GM19395 (cell line): ENCODE measurements around the gene TNFAIP1.
"Not testable (repeated sequence)": the region's sequence is repeated elsewhere in the genome, so short reads cannot be mapped to it uniquely, and the experiment has no call there.

Source experiments
- ATAC-seq: cut with Tn5 transposase; IDR thresholded peaks from one replicate; pipeline ENCODE4 v1.9.1; 2021; ENCODE audit warnings: mild to moderate bottlenecking, moderate library complexity; ENCODE audit not compliant: unreplicated experiment

Gene TNFAIP1

GRCh38 chr17:28335201-28335958 lies at the start of gene TNFAIP1, which contains the start of gene IFT20:
Gene TNFAIP1 (plus strand): TSS chr17:28335761. CDS start chr17:28339522, 3,761 bp downstream.
Gene IFT20 (minus strand): TSS chr17:28335472. CDS start chr17:28331985, 3,487 bp downstream.
- ATAC-seq, result peak; percentile 93

- no peak for ATAC-seq
Observed at GRCh38 chr17:28285965-28286364, 49.6 kb upstream of the TNFAIP1 start.

DNA sequence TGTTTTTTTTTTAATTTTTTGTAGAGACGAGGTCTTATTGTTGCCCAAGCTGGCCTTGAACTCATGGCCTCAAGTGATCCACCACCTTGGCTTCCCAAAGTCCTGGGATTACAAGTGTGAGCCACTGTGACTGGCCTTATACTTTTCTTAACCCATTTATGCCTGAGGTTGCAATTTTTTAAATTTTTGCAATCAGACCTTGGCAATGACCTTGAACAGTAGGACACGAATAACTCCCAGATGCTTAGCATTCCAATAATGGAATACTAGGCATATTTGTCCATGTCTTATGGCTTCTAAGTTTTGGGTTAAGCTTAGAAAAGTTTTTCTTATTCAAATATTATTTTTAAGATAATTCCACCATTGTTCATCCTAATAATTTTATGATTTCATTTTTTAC lies 44.9 kb upstream of the TNFAIP1 start:
- ATAC-seq, result no peak

DNA sequence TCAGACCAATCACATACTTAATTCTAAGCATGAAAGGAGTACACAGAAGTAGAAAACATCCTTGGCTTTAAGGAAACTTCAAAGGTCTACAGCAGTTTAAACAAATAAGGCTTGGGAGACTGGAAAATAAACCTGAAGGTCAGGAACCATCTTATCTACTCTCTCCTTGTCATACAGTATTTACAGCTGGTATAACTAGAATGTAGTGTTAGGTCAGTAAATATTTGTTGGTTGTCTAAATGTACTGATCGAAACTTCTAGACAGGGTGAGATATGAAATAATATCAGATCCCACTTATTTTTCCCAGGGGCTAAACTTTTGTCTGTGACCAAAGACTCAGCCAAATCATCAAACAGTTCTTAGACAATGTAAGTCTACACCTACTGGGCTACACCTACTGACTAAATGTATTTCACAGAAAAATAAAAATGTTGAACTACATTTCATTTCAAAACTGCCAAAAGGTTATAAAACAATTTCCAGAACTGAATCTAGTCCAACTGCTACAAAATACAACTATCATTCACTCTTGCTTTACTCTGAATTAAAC lies 43.7 kb upstream of the TNFAIP1 start:
- ATAC-seq, result no peak

- ATAC-seq, result not testable (repeated sequence)
Observed at GRCh38 chr17:28292878-28293277, 42.7 kb upstream of the TNFAIP1 start.

GRCh38 chr17:28293994-28294393 lies 41.6 kb upstream of the TNFAIP1 start:
- ATAC-seq, result no peak

DNA sequence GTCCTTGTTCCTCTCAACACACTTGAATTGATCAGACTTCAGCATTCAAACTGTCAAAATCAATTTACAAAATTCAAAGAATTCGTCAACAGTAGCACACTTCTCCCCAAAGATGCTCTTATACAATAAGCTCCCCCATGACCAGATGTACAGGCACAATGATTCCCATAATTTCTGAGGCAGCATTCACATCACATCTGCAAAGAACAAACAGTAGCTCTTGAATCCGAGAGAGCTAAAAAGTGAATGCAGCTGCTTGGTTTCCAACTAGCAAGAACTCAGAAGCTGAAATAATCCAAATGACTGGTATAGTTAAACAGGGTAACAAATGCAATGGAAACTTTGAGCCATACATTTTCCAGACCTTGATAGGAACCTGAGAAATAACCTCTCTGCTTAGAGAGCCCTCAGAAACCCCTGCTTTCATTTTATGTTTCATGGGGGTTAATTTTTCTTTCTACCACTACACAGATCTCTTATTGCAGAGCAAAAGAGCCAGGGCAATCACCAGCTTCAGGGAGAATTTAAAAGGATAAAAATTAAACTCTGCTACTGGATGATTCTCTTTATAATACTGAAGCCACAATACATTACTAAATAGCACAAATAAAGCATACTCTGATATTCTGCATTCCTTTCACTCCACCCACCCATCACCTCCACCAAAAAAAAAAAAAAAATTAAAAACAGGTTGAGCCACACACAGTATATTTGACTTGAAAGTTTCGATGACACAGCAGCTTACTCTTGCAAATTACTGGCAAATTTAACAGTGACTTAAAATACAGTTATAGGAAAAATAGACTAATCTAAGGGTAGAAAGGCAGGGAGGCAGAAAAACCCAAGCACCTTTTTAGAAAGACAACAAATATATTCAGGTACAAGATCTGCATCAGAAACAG lies 39.6 kb upstream of the TNFAIP1 start:
- no peak for ATAC-seq

DNA sequence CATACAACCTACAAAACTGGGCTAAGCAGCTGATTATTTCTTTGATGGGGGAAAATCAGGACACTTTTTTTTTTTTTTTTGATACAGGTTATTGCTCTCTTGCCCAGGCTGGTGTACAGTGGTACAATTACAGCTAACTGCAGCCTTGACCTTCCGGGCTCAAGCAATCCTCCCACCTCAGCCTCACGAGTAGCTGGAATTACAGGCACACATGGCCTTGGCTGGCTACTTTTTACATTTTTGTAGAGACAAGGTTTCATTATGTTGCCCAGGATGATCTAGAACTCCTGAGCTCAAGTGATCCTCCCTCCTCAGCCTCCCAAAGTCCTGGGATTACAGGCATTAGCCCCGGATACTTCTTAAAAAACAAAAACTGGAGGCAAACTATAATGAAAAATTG lies 37.1 kb upstream of the TNFAIP1 start:
- ATAC-seq, result no peak

DNA sequence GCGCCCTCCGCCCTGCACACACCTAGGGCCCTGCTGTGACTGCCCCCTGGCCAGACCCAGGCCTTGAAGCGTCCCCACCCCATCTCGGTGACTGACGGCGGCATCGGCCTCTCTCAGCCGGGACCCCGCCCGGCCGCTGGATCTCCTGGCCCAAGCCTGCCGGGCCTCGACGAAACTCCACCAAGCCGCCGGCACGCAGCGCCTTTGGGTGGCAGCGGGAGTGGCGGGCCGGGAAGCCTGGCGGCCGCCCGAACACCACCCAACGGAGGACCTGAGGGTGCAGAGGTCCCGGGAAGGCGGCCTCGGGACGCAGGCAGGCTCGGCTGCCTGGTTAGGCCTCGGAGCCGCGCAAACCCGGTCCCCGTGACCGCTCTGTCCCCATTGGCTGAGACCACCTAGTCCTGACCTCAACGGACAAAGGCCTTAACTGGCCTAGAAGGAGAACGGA lies 28.6 kb upstream of the TNFAIP1 start:
- no peak for ATAC-seq

DNA sequence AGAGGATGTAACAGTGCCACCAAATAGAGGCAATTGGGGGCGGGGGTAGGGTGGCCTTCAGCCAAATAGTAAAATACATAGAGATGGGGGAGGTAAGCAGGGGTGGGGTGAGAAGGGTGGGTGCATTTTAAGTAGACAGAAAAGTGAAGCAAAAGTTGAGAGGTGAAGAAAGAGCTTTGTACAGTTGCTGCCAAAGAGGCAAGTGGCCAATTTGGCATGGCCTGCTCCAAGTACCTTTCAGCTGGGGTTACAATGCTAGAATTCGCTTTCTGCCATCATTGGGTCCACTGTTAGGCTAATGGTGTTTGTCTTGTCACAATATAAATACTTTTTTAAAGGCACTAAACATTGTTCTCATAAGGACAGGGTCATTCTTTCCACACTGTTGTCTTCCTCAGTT lies 21.7 kb upstream of the TNFAIP1 start:
- no peak for ATAC-seq

DNA sequence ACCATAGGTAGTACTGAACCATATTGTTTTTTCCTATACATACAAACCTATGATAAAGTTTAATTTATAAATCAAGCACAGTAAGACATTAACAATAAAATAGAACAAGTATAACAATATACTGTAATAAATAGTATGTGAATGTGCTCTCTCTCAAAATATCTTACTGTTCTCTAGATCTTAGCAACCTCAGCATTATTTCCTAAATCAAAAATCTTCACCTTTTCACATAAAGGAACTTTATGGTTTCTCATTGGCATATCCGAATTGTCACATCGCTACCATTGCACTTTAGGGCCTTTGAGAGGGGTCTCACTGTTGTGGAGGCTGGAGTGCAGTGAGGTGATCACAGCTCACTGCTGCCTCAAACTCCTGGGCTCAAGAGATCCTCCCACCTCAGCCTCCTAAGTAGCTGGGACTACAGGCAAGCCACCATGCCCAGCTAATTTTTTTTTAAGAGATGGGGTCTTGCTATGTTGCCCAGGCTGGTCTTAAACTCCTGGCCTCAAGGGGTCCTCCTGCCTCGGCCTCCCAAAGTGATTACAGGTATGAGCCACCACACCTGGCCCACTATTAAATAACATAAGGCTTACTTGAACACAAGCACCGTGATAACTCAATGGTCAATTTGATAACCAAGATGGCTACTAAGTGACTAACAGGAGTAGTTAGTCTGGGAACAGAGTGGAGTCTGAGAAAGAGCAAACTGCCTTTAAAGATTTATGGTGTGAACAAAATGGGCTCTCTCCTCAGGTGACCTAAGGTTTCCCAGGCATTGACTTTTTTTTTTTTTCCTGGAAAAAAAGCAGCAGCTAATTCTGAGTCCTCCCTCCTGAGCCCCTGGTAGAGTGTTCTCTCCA lies 19.5 kb upstream of the TNFAIP1 start:
- no peak for ATAC-seq

DNA sequence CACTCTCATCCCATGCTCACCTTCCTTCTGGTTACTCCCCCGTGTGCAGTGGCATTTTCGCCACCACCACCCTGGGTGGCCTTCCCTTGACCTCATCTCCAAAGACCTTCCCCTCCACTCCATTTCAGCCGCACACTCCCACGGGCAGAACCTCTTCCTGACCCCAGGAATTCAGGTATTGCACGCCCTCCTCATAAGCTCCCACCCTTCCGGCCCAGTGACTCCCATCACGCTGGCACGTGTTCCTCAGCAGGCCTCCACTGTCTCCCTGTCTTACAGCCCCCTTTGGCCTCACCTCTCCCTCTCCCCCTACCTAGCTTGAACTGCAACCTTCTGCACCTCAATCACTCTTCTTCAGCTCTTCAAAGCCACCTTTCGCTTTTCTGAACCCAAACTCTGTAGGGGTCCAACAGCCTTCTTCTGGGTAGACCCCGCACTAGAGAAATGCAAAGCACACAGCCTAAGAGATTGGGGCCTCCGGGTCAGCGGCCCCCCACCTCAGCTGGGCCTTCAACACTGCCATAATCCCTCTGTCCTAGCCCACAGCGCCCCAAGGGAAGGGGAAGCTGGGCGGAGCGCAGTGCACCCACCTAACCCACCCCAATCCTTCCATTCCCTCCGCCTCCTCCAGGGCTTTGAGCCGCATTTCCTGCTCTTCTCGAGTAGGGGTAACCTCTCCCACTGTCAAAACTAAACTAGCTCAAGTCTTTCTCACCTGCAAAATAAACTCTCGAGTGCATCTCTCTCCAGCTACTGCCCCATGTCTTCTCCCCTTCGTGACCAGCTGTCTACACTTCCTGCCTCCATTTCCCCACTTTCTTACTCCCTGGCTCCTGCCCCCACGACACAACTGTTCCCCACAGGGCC lies 18.2 kb upstream of the TNFAIP1 start:
- ATAC-seq, result no peak

DNA sequence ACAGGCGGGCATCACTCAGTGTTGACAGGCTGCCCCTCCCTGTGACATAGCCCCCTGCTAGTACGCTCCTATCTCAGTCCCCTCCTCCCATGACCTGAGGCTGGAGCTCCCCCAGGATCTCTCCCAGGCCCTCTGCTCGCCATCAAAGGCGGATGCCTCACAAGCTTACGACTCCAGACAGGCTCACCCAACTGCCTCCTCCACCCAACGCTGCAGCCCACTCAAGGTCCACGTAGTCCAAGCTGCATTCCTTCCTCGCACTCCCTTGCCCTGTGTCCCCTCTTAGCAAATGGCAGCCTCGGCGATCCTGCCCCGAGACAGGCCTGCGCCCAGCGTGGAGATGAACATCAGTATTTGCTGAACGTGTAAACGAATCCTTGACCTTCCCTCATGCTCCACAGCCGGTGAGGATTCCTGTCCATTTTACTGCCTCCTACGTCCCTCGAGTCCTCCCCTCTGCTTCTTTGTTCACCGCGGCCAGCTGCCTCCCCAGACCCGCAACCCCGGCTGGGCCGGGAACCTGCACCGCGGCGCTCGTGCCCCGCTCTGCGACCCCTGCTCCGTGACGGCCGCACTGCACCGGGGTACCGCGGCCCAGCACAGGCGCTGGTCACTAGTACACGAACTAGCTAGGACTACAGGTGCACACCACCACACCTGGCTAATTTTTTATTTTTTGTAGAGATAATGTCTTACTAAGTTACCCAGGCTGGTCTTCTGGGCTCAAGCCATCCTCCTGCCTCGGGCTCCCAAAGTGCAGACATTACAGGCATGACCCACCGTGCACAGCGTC lies 17.4 kb upstream of the TNFAIP1 start:
- peak; percentile 12 for ATAC-seq

GRCh38 chr17:28318759-28319597 lies 16.6 kb upstream of the TNFAIP1 start, which contains the start of gene TMEM97:
Gene TMEM97 (plus strand): TSS chr17:28319200. CDS start chr17:28319240, 40 bp downstream.
- peak; percentile 90 for ATAC-seq

- no peak for ATAC-seq
Observed at GRCh38 chr17:28319598-28319935, 16.0 kb upstream of the TNFAIP1 start.

DNA sequence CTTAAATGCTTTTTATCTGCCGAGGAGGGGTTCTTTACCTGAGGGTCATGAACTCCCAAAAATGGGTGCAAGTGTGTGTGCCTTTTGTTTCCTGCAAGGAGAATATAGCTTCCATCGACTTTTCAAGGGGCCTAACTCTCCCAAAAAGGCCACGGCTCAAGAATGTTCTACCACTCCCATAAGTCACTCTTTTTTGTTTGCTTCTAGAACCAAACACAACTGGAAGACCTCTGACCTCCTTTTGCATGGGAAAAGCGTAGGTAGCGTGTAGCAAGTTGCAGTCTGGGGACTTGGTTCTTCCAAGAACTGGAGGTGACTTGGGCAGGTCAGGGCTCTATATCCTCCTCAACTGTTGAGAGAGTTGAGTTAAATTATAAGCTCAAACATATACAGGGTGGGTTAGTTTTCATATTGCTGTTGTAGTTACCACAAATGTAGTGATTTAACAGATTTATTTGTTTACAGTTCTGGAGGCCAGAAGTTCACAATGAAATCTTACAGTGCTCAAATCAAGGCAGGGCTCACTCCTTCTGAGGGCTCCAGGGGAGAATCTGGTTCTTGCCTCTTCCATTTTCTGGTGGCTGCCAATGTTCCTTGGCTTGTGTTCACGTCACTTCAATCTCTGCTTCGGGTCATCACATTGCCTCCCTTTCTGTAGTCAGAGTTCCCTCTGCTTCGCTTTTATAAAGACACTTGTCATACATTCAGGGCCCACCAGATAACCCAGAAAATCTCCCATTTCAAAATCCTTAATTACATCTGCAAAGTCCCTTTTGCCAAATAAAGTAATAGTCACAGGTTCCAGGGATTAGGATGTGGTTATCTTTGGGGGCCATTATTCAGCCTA lies 15.1 kb upstream of the TNFAIP1 start:
- ATAC-seq, result no peak

DNA sequence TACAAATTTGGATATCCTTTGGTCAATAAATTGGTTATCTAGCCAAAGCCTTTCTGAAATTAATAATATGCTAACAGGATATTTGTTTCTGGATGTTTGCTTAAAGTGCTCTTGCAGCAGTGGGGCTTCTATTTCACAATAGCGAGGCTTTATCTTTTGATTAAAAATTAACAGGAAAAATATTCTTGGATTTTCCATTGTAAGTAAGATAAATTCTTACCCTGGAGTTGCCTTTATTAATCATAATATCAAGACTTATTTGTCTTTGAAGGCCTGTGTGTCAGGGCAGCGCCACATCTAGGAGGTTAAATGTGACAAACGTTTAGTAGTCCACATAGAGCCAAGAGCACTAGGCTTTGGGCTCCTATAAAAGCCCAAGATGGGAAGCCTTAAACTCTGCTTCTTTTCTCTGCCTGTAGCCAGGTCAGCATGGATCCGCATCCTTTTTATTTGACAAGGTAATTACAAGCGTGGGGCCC lies 11.3 kb upstream of the TNFAIP1 start:
- ATAC-seq, result no peak
